ENCODE data around the gene HARBI1. TPM values are rescaled to one million over a fixed set of nuclear protein-coding genes. Genes with fewer than 3 reads are reported as not detected.
A peak's percentile ranks its signal among the peaks of the same experiment; 100 is the strongest.

The HARBI1 gene
- total RNA-seq, 1 experiment from 2014 or later, result 8.2 TPM

DNA sequence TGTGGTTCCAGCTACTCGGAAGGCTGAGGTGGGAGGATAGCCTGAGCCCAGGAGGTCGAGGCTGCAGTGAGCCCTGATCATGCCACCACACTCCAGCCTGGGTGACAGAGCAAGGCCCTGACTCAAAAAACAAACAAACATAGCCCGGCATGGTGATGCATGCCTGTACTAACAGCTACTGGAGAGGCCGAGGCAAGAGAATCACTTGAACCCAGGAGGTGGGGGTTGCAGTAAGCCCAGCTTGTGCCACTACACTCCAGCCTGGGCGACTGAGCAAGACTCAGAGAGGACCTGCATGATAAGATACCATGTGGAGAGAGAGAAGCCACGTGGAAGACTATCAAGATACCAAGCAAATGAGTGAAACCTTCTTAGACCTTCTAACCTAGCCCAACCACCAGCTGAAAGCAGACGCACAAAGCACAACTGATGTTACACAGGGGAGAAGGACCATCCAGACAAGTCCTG lies 59.3 kb downstream of the HARBI1 start:
- Mint-ChIP-seq H3K27me3 (ENCODE audit: unreplicated experiment) (no peaks in the 10 kb centered on the region), H3K4me1 (ENCODE audit: low read depth, unreplicated experiment) (peaks cover 72% of the 10 kb centered on the region), H3K36me3 (ENCODE audit: insufficient read depth, unreplicated experiment) (peaks cover 18% of the 10 kb centered on the region), H3K27ac (ENCODE audit: unreplicated experiment) (peak overlapping the region; percentile 76), H3K9me3 (ENCODE audit: low read depth, unreplicated experiment) (no peaks in the 10 kb centered on the region), H3K4me3 (ENCODE audit: low read depth, unreplicated experiment) (peak overlapping the region; percentile 20)
- peak; percentile 55 for DNase-seq
- CTCF ChIA-PET, result interaction anchor here (1.3 kb wide), 1 partner anchor 13 kb away, joined by 3 read pairs; no protein-coding TSS in a partner anchor
- BruUV-seq (replicated peaks), result no TSS peak
- TF ChIP-seq, protein P1, sequence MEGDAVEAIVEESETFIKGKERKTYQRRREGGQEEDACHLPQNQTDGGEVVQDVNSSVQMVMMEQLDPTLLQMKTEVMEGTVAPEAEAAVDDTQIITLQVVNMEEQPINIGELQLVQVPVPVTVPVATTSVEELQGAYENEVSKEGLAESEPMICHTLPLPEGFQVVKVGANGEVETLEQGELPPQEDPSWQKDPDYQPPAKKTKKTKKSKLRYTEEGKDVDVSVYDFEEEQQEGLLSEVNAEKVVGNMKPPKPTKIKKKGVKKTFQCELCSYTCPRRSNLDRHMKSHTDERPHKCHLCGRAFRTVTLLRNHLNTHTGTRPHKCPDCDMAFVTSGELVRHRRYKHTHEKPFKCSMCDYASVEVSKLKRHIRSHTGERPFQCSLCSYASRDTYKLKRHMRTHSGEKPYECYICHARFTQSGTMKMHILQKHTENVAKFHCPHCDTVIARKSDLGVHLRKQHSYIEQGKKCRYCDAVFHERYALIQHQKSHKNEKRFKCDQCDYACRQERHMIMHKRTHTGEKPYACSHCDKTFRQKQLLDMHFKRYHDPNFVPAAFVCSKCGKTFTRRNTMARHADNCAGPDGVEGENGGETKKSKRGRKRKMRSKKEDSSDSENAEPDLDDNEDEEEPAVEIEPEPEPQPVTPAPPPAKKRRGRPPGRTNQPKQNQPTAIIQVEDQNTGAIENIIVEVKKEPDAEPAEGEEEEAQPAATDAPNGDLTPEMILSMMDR (IDR thresholded peaks at IDR 0.05; ENCODE audit: unreplicated experiment), result no peak
- intact Hi-C loops (cut with micrococcal nuclease; ENCODE audit: unreplicated experiment), result no loop called here

- peaks cover 50% of the 10 kb centered on the region for H3K4me1 Mint-ChIP-seq (ENCODE audit: low read depth, unreplicated experiment)
Observed at GRCh38 chr11:46555267-46556054, 61.6 kb downstream of the HARBI1 start.

GRCh38 chr11:46554213-46555147 lies 62.5 kb downstream of the HARBI1 start:
- H3K36me3 Mint-ChIP-seq (ENCODE audit: insufficient read depth, unreplicated experiment), result peaks cover 18% of the 10 kb centered on the region
- TSS peak; percentile 76 for BruUV-seq (replicated peaks)
- intact Hi-C loops (cut with micrococcal nuclease; ENCODE audit: unreplicated experiment), result no loop called here
- peak overlapping the region; percentile 48 for H3K4me3 Mint-ChIP-seq (ENCODE audit: low read depth, unreplicated experiment)
- no peaks in the 10 kb centered on the region for H3K27me3 Mint-ChIP-seq (ENCODE audit: unreplicated experiment)
- TF ChIP-seq, protein P1 (IDR thresholded peaks at IDR 0.05; ENCODE audit: unreplicated experiment), result no peak
- CTCF ChIA-PET, result interaction anchor here (0.5 to 1.8 kb wide), 7 partner anchors 10 to 1415 kb away, joined by 3 to 6 read pairs (median 4); partner anchors contain the start of genes AMBRA1 and CHRM4
- H3K27ac Mint-ChIP-seq (ENCODE audit: unreplicated experiment), result peak overlapping the region; percentile 86
- H3K4me1 Mint-ChIP-seq (ENCODE audit: low read depth, unreplicated experiment), result peaks cover 40% of the 10 kb centered on the region
- H3K9me3 Mint-ChIP-seq (ENCODE audit: low read depth, unreplicated experiment), result no peaks in the 10 kb centered on the region
- peak; percentile 49 for DNase-seq

More at GRCh38 chr11:46555267-46556054, 61.6 kb downstream of the HARBI1 start:
- DNase-seq, result no peak
- no TSS peak for BruUV-seq (replicated peaks)
- TF ChIP-seq, protein P1 (IDR thresholded peaks at IDR 0.05; ENCODE audit: unreplicated experiment), result no peak
- Mint-ChIP-seq H3K27ac (ENCODE audit: unreplicated experiment) (peak overlapping the region; percentile 86), H3K9me3 (ENCODE audit: low read depth, unreplicated experiment) (no peaks in the 10 kb centered on the region), H3K27me3 (ENCODE audit: unreplicated experiment) (no peaks in the 10 kb centered on the region), H3K36me3 (ENCODE audit: insufficient read depth, unreplicated experiment) (peaks cover 18% of the 10 kb centered on the region), H3K4me3 (ENCODE audit: low read depth, unreplicated experiment) (peak overlapping the region; percentile 48)
- CTCF ChIA-PET, result interaction anchor here (0.5 to 0.8 kb wide), 2 partner anchors 27 to 45 kb away, joined by 3 read pairs; no protein-coding TSS in a partner anchor
- intact Hi-C loops (cut with micrococcal nuclease; ENCODE audit: unreplicated experiment), result no loop called here

GRCh38 chr11:46553814-46554212 lies 63.2 kb downstream of the HARBI1 start:
- no peaks in the 10 kb centered on the region for H3K9me3 Mint-ChIP-seq (ENCODE audit: low read depth, unreplicated experiment)
- H3K27ac Mint-ChIP-seq (ENCODE audit: unreplicated experiment), result peak overlapping the region; percentile 86
- peaks cover 18% of the 10 kb centered on the region for H3K36me3 Mint-ChIP-seq (ENCODE audit: insufficient read depth, unreplicated experiment)
- H3K4me3 Mint-ChIP-seq (ENCODE audit: low read depth, unreplicated experiment), result peak overlapping the region; percentile 48
- no TSS peak for BruUV-seq (replicated peaks)
- H3K27me3 Mint-ChIP-seq (ENCODE audit: unreplicated experiment), result no peaks in the 10 kb centered on the region
- intact Hi-C loops (cut with micrococcal nuclease; ENCODE audit: unreplicated experiment), result loop anchor here (2.0 kb wide), 1 partner anchor 37 kb away; no protein-coding TSS in a partner anchor
- CTCF ChIA-PET, result interaction anchor here (0.5 to 1.8 kb wide), 4 partner anchors 40 to 1414 kb away, joined by 4 to 6 read pairs (median 4); partner anchors contain the start of genes AMBRA1 and CHRM4
- TF ChIP-seq, protein P1 (IDR thresholded peaks at IDR 0.05; ENCODE audit: unreplicated experiment), result no peak
- DNase-seq, result peak; percentile 49
- peaks cover 33% of the 10 kb centered on the region for H3K4me1 Mint-ChIP-seq (ENCODE audit: low read depth, unreplicated experiment)
